Activated CD8-positive, alpha-beta T cell treated with anti-CD3 and anti-CD28 coated beads, Interleukin-2, amount 10 ng/mL, durations not matched to agents 7 days and 5 days (primary cell): Measurements from ENCODE around the gene SELPLG. TPM values are rescaled to one million over a fixed set of nuclear protein-coding genes. Genes with fewer than 3 reads are reported as not detected.

Experiments
- ATAC-seq: fragments of 150-1000 bp; cut with Tn5 transposase; one replicate; pipeline ENCODE4 v1.10.0; 2021; ENCODE audit warnings: moderate library complexity
- CTCF ChIA-PET: fragments of 350-600 bp; sonication (Branson Sonifier 250); formaldehyde crosslinking; loops from one replicate; lab custom pipeline; 2021; ENCODE audit warnings: antibody characterized with exemption; lab: Charles Lee
- POLR2A ChIA-PET: fragments of 350-600 bp; sonication (Branson Sonifier 250); formaldehyde crosslinking; loops from one replicate; lab custom pipeline; 2021; ENCODE audit warnings: antibody characterized with exemption; lab: Charles Lee
- DNase-seq: peaks from one replicate; pipeline ENCODE4 v3.0.0-alpha.2; 2020
- H3K27ac Mint-ChIP-seq: one replicate; pipeline ENCODE4 v1.8.0; 2021; ENCODE audit warnings: mild to moderate bottlenecking, mixed read lengths
- H3K27me3 Mint-ChIP-seq: one replicate; pipeline ENCODE4 v1.8.0; 2021; ENCODE audit warnings: low read depth, mixed read lengths
- H3K36me3 Mint-ChIP-seq: one replicate; pipeline ENCODE4 v1.8.0; 2021; ENCODE audit warnings: low read depth, mixed read lengths
- H3K4me1 Mint-ChIP-seq: one replicate; pipeline ENCODE4 v1.8.0; 2021; ENCODE audit warnings: low read depth, mixed read lengths
- H3K4me3 Mint-ChIP-seq: one replicate; pipeline ENCODE4 v1.8.0; 2021; ENCODE audit warnings: mild to moderate bottlenecking, mixed read lengths
- H3K9me3 Mint-ChIP-seq: one replicate; pipeline ENCODE4 v1.8.0; 2022; ENCODE audit warnings: mixed read lengths; ENCODE audit not compliant: insufficient read depth
- total RNA-seq, 2 experiments: library from RNA; stranded (reverse); gene quantifications; one replicate each; pipeline ENCODE4 v1.2.3, GENCODE V29; 2021

SELPLG gene
- total RNA-seq, 2 experiments from 2014 or later = 144 to 150 TPM

DNA sequence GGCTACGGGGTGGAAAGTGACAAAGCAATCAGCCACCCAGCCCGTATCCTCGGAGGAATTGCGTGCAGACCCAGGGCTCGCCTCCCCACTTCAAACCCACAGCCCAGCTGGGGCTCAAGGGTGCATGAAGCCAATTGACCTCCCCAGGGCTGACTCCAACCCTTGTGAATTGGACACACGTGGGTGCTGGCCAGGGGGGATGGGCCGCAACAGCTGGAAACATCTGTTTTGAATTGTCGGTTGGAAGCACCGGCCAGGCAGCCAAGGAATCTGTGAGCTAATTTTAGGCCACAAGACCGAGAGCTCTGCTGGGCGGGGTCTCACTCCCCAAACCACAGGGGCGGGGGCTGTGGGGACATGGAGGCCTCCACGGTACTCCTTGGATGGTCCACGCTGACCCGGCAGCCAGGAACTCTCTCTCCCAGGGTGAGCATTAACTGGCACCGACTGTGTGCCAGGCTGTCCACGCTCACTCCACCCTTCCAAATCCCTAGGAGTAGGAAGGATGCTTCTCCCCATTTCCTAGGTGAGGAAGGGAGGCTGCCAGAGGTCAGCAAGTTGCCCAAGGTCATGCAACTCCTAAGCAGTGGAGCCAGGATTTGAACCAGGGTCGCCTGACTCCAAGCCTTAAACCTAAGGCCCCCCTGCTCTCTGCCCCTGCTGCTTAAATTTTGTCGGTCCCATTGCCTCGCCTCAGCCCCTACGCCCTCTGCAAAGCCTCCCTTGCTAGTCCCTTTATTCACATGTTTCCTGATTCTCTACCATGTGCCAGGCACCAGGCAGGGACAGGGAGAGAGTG, 24.0 kb downstream of the SELPLG start:
- ChIA-PET CTCF (interaction anchor here (1.1 kb wide), 1 partner anchor 8 kb away, joined by 3 read pairs; no protein-coding TSS in a partner anchor), POLR2A (no interaction called here)
- H3K27me3 Mint-ChIP-seq = peaks cover 8% of the 10 kb centered on the region
- H3K9me3 Mint-ChIP-seq = no peaks in the 10 kb centered on the region
- H3K4me1 Mint-ChIP-seq = peaks cover 2% of the 10 kb centered on the region
- DNase-seq (no peak), ATAC-seq (no peak)
- no peak overlapping the region for H3K4me3 Mint-ChIP-seq
- H3K36me3 Mint-ChIP-seq = peaks cover 2% of the 10 kb centered on the region
- H3K27ac Mint-ChIP-seq = peak overlapping the region; percentile 63

DNA sequence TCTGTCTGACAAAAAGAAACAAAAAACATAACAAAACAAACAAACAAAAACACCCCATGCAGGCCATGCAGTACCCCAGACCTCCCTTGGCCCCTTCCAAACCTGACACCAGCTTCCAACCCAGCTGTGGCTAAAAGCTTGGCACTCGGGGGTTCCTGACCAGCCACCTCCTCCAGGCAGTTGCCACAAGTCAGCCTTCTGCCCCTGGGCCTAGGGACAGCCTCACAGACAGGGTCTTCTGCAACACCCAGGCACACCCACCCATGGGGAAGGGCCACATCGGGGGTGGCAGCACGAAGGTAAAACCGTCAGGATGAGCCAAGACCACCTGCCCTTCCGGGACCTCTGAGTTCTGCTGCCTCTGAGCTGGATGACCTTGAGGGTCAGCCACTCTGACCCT, 25.1 kb downstream of the SELPLG start:
- CTCF ChIA-PET = interaction anchor here (1.9 kb wide), 1 partner anchor 9 kb away, joined by 7 read pairs; no protein-coding TSS in a partner anchor

DNA sequence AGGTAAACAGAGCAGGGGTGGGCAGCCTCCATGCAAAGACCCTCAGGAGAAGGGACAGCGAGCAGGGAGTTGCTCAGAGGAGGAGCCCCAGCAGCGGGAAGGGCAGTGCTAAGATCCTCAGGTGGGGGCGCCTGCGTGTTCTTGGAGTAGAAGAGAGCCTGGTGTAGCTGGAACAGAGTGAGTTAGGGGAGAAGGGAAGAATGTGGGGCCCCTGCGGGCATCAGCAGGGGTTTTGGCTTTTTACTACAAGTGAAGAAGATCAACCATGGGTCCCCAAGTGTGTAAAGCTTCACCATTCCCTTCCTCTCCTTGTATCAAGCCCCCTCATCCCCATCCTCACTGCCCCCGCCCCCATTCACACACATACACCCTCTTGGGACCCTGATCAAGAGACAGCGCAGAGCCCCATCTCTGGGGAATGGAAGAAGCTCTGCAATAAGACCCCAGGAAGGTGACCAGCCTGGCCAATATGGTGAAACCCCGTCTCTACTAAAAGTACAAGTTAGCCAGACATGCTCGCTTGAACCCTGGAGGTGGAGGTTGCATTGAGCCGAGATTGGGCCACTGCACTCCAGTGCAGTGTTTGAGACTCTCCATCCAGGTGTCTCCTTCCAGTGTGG, 25.6 kb downstream of the SELPLG start:
- CTCF ChIA-PET = interaction anchor here (1.9 kb wide), 1 partner anchor 10 kb away, joined by 7 read pairs; no protein-coding TSS in a partner anchor
- peak overlapping the region; percentile 34 for H3K27ac Mint-ChIP-seq
- peaks cover 2% of the 10 kb centered on the region for H3K4me1 Mint-ChIP-seq
- no peak for ATAC-seq
- no peak overlapping the region for H3K4me3 Mint-ChIP-seq
- DNase-seq = no peak
- POLR2A ChIA-PET = no interaction called here
- H3K27me3 Mint-ChIP-seq = peaks cover 9% of the 10 kb centered on the region
- H3K9me3 Mint-ChIP-seq = no peaks in the 10 kb centered on the region
- peaks cover 2% of the 10 kb centered on the region for H3K36me3 Mint-ChIP-seq

More for the DNA sequence above, 25.1 kb downstream of the SELPLG start:
- Mint-ChIP-seq H3K4me1 (peaks cover 2% of the 10 kb centered on the region), H3K27me3 (peaks cover 9% of the 10 kb centered on the region), H3K27ac (peak overlapping the region; percentile 34), H3K36me3 (peaks cover 2% of the 10 kb centered on the region), H3K4me3 (no peak overlapping the region), H3K9me3 (no peaks in the 10 kb centered on the region)
- DNase-seq = no peak
- POLR2A ChIA-PET = no interaction called here
- ATAC-seq = no peak

DNA sequence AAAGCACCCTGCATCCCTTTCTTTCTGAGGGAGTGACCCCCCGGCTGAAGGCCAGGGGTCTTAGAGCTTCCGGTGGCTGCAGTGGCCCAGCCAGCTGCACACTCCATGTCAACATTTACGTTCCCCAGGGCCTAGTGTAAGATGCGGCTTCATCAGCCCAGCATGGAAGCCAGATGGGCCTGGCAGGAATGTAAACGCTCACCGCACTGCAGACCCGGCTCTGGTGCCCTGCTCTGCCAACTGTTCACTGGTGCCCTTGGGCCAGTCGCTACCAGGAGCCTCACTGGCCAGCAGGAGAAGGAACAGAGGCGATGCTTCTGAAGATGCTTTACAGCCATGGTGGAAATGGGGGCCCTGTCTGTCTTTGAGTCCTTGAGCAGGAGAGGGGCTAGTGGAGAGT, 27.2 kb downstream of the SELPLG start:
- Mint-ChIP-seq H3K4me3 (no peak overlapping the region), H3K27me3 (peaks cover 9% of the 10 kb centered on the region), H3K27ac (no peak overlapping the region), H3K9me3 (no peaks in the 10 kb centered on the region), H3K36me3 (peaks cover 2% of the 10 kb centered on the region), H3K4me1 (no peaks in the 10 kb centered on the region)
- DNase-seq (no peak), ATAC-seq (peak; percentile 36)
- POLR2A ChIA-PET = no interaction called here
- CTCF ChIA-PET = interaction anchor here (1.1 kb wide), 1 partner anchor 11 kb away, joined by 7 read pairs; no protein-coding TSS in a partner anchor

DNA sequence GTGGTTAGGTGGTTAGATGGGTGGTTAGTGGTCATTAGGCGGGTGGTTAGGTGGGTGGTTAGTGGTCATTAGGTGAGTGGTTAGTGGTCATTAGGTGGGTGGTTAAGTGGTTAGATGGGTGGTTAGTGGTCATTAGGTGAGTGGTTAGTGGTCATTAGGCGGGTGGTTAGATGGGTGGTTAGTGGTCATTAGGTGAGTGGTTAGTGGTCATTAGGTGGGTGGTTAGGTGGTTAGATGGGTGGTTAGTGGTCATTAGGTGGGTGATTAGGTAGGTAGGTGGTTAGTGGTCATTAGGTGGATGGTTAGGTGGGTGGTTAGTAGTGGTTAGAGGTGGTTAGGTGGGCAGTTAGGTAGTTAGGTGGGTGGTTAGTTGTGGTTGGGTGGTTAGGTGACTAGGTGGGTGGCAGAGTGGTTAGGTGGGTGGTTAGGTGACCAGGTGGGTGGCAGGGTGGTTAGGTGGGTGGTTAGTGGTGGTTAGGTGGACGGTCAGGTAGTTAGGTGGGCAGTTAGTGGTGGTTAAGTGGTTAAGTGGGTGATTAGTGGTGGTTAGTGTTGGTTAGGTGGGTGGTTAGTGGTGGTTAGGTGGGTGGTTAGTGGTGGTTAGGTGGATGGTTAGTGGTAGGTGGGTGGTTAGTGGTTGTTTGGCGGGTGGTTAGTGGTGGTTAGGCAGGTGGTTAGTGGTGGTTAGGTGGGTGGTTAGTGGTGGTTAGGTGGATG, 27.8 kb downstream of the SELPLG start:
- Mint-ChIP-seq H3K9me3 (no peaks in the 10 kb centered on the region), H3K27ac (peak overlapping the region; percentile 83), H3K36me3 (peaks cover 2% of the 10 kb centered on the region), H3K4me1 (no peaks in the 10 kb centered on the region), H3K4me3 (peak overlapping the region; percentile 54), H3K27me3 (peaks cover 9% of the 10 kb centered on the region)
- no peak for ATAC-seq
- no peak for DNase-seq
- ChIA-PET POLR2A (no interaction called here), CTCF (interaction anchor here (1.1 kb wide), 1 partner anchor 12 kb away, joined by 7 read pairs; no protein-coding TSS in a partner anchor)

DNA sequence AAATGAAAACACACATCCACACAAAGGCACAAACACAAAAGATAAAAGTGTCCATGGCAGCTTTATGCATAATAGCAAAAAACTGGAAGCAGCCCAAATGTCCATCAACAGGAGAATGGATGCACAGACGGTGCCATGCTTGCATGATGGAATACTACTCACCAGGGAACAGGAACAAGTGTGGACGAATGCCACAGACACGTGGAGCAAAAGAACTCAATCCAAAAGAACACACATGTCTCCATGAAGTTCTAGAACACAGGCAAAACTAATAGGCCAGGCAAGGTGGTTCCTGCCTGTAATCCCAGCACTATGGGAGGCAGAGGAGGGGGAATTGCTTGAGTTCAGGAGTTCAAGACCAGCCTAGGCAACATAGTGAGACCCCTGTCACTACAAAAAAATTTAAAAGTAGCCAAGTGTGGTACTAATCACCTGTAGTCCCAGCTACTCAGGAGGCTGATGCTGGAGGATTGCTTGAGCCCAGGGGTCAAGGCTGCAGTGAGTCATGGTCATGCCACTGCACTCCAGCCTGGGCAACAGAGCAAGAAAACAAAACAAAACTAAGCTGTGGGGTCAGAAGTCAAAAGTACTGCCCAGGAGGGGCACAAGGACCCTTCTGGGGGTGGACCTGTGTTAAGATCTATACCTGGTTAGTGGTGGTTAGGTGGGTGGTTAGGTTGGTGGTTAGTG, 28.5 kb downstream of the SELPLG start:
- ATAC-seq (peak; percentile 29), DNase-seq (no peak)
- Mint-ChIP-seq H3K36me3 (peaks cover 2% of the 10 kb centered on the region), H3K4me1 (no peaks in the 10 kb centered on the region), H3K27me3 (peaks cover 9% of the 10 kb centered on the region), H3K9me3 (no peaks in the 10 kb centered on the region), H3K4me3 (peak overlapping the region; percentile 54), H3K27ac (peak overlapping the region; percentile 83)
- POLR2A ChIA-PET = interaction anchor here (0.9 to 1.4 kb wide), 3 partner anchors 12 to 28 kb away, joined by 3 to 4 read pairs (median 3); partner anchors contain the start of gene SELPLG
- CTCF ChIA-PET = interaction anchor here (1.0 to 1.8 kb wide), 2 partner anchors 13 to 35 kb away, joined by 4 to 10 read pairs; no protein-coding TSS in a partner anchor

DNA sequence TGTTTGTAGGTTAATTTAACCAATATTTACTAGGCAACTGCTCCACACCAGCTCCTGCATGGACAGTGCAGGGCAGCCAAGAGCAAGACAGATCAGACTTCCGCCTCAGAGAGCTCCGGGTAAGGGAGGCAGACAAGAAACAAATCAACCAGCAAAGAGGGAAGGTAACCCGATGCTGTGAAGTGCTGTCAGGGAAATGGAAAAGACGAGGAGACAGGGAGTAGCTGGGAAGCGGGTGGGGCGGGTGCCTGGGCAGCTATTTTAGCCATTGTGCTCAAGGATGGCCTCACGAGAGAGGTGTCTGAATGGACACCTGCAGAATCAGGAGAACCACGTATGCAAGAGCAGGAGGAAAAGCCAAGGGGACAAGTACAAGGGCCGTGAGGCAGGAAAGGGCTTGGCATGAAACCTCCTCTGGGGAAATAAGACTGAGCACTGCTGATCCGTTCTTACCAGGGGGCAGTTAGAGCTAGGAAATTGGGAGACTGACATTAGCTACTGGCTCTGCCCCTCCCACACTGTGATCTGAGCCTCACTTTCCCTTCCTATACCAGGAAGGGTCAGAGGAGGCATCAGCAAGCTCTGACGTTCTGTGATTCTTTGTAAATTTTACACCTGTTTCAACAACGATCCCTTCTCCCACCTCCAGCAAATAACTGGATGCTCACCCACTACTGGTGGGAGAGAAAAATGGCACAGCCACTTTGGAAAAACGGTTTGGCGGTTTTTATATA, 29.3 kb downstream of the SELPLG start:
- no peaks in the 10 kb centered on the region for H3K4me1 Mint-ChIP-seq
- ChIA-PET POLR2A (interaction anchor here (0.9 to 1.4 kb wide), 3 partner anchors 13 to 29 kb away, joined by 3 to 4 read pairs (median 3); partner anchors contain the start of gene SELPLG), CTCF (interaction anchor here (1.0 to 1.8 kb wide), 2 partner anchors 13 to 34 kb away, joined by 4 to 10 read pairs; no protein-coding TSS in a partner anchor)

DNA sequence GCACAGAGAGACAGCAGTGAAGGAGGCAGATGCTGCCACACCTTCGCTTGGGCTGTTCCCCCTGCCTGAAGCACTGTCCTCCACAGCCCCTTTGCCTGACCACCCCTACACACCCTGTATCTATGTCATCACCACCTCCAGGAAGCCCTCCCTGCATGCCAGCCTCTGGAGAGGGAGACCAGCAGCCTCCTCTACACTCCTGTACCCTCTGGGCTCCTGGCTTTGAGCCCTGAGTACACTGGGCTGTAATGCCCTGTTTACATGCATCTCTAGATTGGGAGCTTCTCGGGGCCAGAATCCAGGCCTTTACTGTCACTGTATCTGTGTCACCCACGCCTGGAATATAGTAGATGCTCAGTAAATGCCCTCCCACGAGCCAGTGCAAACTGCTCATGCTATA, 30.0 kb downstream of the SELPLG start:
- no peaks in the 10 kb centered on the region for H3K9me3 Mint-ChIP-seq

More for the DNA sequence above, 29.3 kb downstream of the SELPLG start:
- Mint-ChIP-seq H3K27ac (no peak overlapping the region), H3K4me3 (no peak overlapping the region), H3K9me3 (no peaks in the 10 kb centered on the region), H3K36me3 (peaks cover 2% of the 10 kb centered on the region), H3K27me3 (peaks cover 9% of the 10 kb centered on the region)
- DNase-seq = no peak
- ATAC-seq = no peak

DNA sequence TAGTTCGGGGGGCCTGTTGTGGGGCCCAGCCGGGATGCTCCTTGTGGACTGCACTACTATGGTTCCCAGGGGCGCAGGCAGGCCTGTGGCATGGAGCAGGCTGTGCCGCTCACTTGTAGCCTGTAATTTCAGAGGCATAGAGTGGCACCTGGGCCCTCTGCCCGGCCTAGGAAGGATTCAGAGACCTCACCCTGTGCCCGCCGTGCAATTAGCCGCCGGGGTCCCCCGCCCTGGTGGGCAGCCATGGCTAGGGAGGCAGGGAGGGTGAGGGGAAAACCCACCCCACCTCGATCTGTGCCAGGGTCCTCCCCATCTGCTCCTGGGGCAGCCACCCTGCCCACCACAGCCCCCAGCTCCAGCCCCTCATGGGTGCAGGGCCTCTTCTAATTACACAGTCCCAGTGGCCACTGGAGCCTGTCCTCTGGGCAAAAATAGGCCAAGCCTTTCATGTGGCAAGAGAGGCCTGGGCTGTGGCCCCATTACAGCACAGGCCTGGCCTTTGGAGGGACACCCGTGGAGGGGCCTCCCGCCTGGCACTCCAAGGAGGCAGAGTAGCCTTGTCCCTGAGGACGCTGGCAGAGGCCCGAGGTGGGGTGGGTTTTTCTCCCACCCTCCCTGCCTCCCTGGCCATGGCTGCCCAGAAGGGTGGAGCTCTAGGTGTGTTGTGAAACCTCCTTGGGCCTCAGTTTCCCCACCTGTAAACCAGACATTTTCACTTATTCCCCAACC, 30.6 kb downstream of the SELPLG start:
- H3K27ac Mint-ChIP-seq = no peak overlapping the region
- CTCF ChIA-PET = interaction anchor here (1.8 kb wide), 1 partner anchor 15 kb away, joined by 10 read pairs; no protein-coding TSS in a partner anchor

More for the DNA sequence above, 30.0 kb downstream of the SELPLG start:
- no peaks in the 10 kb centered on the region for H3K4me1 Mint-ChIP-seq
- ChIA-PET POLR2A (no interaction called here), CTCF (interaction anchor here (1.8 kb wide), 1 partner anchor 14 kb away, joined by 10 read pairs; no protein-coding TSS in a partner anchor)
- DNase-seq (no peak), ATAC-seq (no peak)
- H3K27me3 Mint-ChIP-seq = peaks cover 9% of the 10 kb centered on the region
- no peak overlapping the region for H3K4me3 Mint-ChIP-seq
- H3K36me3 Mint-ChIP-seq = peaks cover 2% of the 10 kb centered on the region
- no peak overlapping the region for H3K27ac Mint-ChIP-seq

DNA sequence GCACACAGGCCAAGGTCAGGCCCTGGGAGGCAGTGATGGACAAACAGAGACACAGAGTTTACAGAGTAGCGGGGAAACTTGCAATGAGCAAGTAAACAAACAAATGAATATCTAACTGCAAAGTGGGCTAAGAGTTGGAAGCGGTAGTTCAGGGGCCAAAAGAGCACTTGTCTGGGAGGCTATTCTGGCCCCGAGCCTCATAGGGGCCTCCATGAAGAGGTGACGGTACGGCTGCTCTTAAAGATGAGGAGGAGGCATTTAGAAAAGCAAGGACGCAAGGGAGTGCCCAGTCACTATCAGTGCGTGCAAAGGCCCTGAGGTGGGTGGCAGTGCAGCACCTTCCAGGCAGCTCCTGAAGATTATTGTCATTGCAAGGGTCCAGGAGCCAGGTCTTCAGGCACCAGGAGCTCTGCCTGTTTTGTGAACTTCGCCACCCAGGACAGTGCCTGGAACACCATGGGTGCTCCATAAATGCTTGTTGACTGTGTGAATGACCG, 31.4 kb downstream of the SELPLG start:
- Mint-ChIP-seq H3K4me3 (no peak overlapping the region), H3K27ac (no peak overlapping the region), H3K36me3 (peaks cover 2% of the 10 kb centered on the region), H3K4me1 (no peaks in the 10 kb centered on the region), H3K9me3 (no peaks in the 10 kb centered on the region), H3K27me3 (peaks cover 9% of the 10 kb centered on the region)
- DNase-seq (no peak), ATAC-seq (no peak)
- ChIA-PET CTCF (no interaction called here), POLR2A (no interaction called here)

More for the DNA sequence above, 30.6 kb downstream of the SELPLG start:
- ATAC-seq (no peak), DNase-seq (no peak)
- H3K4me1 Mint-ChIP-seq = no peaks in the 10 kb centered on the region
- POLR2A ChIA-PET = no interaction called here
- no peaks in the 10 kb centered on the region for H3K9me3 Mint-ChIP-seq
- peaks cover 2% of the 10 kb centered on the region for H3K36me3 Mint-ChIP-seq
- peaks cover 9% of the 10 kb centered on the region for H3K27me3 Mint-ChIP-seq
- no peak overlapping the region for H3K4me3 Mint-ChIP-seq
